WERI-Rb-1 (cell line): ENCODE results near the gene PIAS4.
"Not testable (repeated sequence)": the region's sequence is repeated elsewhere in the genome, so short reads cannot be mapped to it uniquely, and the experiment has no call there.

ENCODE experiments used
- DNase-seq: peaks from one replicate; pipeline ENCODE4 v3.0.0-alpha.2; 2020
- H3K27ac ChIP-seq: fragments of 250-450 bp; sonication (Bioruptor Pico); 2 replicates; pipeline ENCODE4 v1.5.1; 2020; ENCODE audit warnings: mild to moderate bottlenecking, moderate library complexity
- H3K27me3 ChIP-seq: fragments of 250-450 bp; sonication (Bioruptor Pico); 2 replicates; pipeline ENCODE4 v1.5.1; 2021; ENCODE audit warnings: mild to moderate bottlenecking, low read depth, moderate library complexity; ENCODE audit not compliant: insufficient read depth, severe bottlenecking
- H3K36me3 ChIP-seq: fragments of 250-450 bp; sonication (Bioruptor Pico); 2 replicates; pipeline ENCODE4 v1.5.1; 2020; ENCODE audit warnings: mild to moderate bottlenecking, moderate library complexity
- H3K4me3 ChIP-seq: 2 replicates; pipeline ENCODE4 v1.5.1; 2011; ENCODE audit warnings: low read depth, mild to moderate bottlenecking, control low read depth, low read length
- H3K9me3 ChIP-seq: fragments of 250-450 bp; sonication (Bioruptor Pico); 2 replicates; pipeline ENCODE4 v1.5.1; 2021; ENCODE audit warnings: mild to moderate bottlenecking, moderate library complexity; ENCODE audit not compliant: severe bottlenecking
- TF ChIP-seq, protein P1 (sequence below): IDR thresholded peaks from 2 replicates; pipeline ENCODE4 v1.5.1; 2011; ENCODE audit warnings: low read depth, mild to moderate bottlenecking, control low read depth, inconsistent platforms, low read length

PIAS4 gene

DNA sequence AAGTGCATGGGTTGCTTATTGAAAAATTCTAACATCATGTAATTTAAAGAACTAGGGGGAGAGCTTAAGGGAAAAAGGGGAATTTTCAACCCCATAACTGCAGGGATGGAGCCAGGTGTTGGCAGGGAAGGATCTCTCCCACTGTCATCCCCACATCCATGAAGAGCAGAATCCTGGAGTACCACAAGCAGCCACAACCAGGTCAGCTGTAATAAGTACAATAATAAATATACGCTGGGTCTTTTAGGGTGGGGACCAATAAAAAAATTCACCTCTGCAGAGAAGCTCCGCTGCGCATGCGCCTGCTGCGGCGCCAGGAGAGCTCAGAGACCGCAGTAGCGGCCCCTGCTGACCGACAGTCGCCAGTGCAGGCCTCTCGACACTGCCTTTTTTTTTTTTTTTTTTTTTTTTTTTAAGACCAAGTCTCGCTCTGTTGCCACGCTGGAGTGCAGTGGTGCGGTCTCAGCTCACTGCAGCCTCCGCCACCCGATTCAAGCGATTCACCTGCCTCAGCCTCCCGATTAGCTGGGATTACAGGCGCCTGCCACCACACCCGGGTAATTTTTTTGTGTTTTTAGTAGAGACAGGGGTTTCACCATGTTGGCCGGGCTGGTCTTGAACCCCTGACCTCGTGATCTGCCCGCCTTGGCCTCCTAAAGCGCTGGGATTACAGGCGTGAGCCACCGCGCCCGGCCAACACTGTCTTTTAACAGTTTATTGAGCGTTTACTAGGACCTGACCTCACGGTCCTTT, 19.7 kb upstream of the PIAS4 start:
- no peaks in the 10 kb centered on the region for H3K27me3 ChIP-seq
- TF ChIP-seq, protein P1, sequence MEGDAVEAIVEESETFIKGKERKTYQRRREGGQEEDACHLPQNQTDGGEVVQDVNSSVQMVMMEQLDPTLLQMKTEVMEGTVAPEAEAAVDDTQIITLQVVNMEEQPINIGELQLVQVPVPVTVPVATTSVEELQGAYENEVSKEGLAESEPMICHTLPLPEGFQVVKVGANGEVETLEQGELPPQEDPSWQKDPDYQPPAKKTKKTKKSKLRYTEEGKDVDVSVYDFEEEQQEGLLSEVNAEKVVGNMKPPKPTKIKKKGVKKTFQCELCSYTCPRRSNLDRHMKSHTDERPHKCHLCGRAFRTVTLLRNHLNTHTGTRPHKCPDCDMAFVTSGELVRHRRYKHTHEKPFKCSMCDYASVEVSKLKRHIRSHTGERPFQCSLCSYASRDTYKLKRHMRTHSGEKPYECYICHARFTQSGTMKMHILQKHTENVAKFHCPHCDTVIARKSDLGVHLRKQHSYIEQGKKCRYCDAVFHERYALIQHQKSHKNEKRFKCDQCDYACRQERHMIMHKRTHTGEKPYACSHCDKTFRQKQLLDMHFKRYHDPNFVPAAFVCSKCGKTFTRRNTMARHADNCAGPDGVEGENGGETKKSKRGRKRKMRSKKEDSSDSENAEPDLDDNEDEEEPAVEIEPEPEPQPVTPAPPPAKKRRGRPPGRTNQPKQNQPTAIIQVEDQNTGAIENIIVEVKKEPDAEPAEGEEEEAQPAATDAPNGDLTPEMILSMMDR: peak; percentile 82
- peak overlapping the region; percentile 59; the same call in 1 of the 2 replicates for H3K27ac ChIP-seq
- H3K9me3 ChIP-seq: no peaks in the 10 kb centered on the region
- peak overlapping the region; percentile 98 for H3K4me3 ChIP-seq
- peaks cover 24% of the 10 kb centered on the region for H3K36me3 ChIP-seq
- peak; percentile 82 for DNase-seq

DNA sequence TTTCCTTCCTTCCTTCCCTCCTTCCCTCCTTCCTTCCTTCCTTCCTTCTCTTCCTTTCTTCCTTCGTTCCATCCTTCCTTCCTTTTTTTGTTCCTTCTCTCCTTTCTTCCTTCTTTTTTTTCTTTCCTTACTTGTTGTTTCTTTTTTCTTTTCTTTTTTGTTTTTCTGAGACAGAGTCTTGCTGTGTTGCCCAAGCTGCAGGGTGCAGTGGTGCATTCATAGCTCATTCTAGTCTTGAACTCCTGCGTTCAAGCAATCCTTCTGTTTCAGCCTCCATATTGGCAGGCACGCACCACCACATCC, 16.8 kb upstream of the PIAS4 start:
- Histone ChIP-seq H3K27me3 (no peaks in the 10 kb centered on the region), H3K4me3 (no peak overlapping the region), H3K36me3 (no peaks in the 10 kb centered on the region), H3K9me3 (no peaks in the 10 kb centered on the region), H3K27ac (no peak overlapping the region)
- TF ChIP-seq, protein P1: no peak
- DNase-seq: no peak

DNA sequence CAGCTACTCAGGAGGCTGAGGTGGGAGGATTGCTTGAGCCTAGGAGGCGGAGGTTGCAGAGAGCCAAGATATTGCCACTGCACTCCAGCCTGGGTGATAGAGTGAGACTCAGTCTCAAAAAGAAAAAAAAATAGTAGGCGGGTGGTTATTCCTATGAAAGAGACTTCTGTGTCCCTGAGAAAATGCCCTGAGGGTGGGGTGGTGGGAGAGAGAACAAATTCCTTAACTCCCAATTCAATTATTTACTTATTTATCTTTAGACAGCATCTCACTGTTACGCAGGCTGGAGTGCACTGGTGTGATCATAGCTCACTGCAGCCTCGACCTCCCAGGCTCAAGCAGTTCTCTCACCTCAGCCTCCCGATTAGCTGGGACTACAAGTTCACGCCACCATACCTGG, 11.9 kb upstream of the PIAS4 start:
- H3K4me3 ChIP-seq: no peak overlapping the region
- H3K36me3 ChIP-seq: no peaks in the 10 kb centered on the region
- peaks cover 2% of the 10 kb centered on the region for H3K9me3 ChIP-seq
- no peaks in the 10 kb centered on the region for H3K27me3 ChIP-seq
- no peak overlapping the region for H3K27ac ChIP-seq
- DNase-seq: no peak
- TF ChIP-seq, protein P1: no peak

DNA sequence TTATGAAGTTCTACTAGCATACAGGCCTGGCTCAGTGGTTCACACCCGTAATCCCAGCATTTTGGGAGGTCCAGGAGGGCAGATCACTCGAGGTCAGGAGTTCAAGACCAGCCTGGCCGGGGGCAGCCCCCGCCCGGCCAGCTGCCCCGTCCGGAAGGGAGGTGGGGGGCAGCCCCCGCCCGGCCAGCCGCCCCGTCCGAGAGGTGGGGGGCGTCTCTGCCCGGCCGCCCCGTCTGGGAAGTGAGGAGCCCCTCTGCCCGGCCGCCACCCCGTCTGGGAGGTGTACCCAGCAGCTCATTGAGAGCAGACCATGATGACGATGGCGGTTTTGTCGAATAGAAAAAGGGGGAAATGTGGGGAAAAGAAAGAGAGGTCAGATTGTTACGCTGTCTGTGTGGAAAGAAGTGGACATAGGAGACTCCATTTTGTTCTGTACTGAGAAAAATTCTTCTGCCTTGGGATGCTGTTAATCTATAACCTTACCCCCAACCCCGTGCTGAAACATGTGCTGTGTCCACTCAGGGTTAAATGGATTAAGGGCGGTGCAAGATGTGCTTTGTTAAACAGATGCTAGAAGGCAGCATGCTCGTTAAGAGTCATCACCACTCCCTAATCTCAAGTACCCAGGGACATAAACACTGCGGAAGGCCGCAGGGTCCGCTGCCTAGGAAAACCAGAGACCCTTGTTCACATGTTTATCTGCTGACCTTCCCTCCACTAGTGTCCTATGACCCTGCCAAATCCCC, 8.7 kb upstream of the PIAS4 start:
- DNase-seq, H3K27me3 ChIP-seq, H3K4me3 ChIP-seq, H3K9me3 ChIP-seq, H3K36me3 ChIP-seq: not testable (repeated sequence)
- H3K27ac ChIP-seq: peak overlapping the region; percentile 70

DNA sequence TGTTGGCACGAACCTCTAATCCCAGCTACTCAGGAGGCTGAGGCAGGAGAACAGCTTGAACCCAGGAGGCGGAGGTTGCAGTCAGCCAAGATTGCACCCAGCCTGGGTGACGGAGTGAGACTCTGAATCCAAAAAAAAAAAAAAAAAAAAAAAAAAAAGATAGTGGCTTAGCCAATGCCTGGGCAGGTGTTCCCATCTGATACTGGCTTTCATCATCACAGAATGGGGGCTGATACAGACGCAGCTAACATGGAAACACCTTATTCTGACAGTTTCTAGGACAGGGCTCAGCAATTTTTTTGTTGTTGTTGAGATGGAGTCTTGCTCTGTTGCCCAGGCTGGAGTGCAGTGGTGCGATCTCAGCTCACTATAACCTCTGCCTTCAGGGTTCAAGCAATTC, 6.7 kb upstream of the PIAS4 start:
- not testable (repeated sequence) for H3K9me3 ChIP-seq, DNase-seq, H3K4me3 ChIP-seq, H3K36me3 ChIP-seq, H3K27me3 ChIP-seq, H3K27ac ChIP-seq

DNA sequence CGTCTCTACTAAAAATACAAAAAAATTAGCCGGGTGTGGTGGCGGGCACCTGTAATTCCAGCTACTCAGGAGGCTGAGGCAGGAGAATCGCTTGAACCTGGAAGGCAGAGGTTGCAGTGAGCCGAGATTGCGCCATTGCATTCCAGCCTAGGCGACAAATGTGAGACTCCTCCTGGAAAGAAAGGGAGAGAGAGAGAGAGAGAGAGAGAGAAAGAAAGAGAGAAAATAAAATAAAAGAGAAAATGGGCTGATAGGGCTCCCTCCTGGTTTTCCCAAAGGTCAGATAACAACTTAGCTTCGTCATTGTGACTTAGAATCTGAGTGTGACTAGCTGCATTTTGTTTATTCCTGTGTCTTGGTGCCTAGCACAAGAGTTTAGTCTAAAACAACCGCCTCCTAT, 2.1 kb upstream of the PIAS4 start:
- not testable (repeated sequence) for H3K4me3 ChIP-seq, H3K27ac ChIP-seq, H3K27me3 ChIP-seq, DNase-seq, H3K9me3 ChIP-seq
- H3K36me3 ChIP-seq: peaks cover 12% of the 10 kb centered on the region

DNA sequence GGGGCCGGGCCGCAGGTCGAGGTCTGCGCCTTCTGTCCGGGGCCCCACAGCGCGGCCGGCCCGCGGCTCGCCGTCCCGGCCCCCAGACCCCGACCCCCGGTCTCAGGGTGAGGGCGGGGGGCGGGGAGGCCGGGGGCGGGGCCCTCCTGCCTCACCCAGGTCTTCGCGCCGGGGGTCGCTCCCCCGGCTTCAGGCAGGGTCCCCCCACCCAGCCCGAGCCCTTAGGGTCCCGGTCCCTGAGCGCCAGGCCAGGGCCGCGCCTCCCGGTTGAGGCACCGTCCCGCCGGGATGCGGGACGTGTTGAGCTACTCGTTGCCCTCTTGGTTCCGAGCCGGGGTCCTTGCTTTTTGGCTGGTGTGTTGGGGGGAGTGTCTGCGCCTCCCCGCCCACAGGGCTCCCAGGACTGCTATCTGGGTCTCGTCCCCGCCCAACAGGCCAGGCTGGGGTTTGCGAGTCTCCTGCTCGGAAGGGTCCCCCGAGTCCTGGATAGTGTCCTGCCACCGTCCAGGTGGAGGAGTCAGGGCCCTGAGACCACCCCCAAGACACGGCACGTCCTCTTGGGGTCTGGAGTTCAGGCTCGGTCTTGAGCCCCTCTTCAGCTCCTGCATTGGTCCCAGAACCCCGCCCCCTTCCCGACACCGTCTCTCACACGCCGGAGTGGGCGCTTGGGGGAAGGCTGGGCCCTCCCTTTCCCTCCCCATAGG, 452 bp downstream of the PIAS4 start:
- peak overlapping the region; percentile 96 for H3K27ac ChIP-seq
- peak overlapping the region; percentile 70 for H3K4me3 ChIP-seq
- peak; percentile 51 for DNase-seq
- no peaks in the 10 kb centered on the region for H3K9me3 ChIP-seq
- H3K36me3 ChIP-seq: peaks cover 24% of the 10 kb centered on the region
- H3K27me3 ChIP-seq: no peaks in the 10 kb centered on the region
- TF ChIP-seq, protein P1: no peak
